NT2/D1 (cell line): Measurements from ENCODE around the gene PDK2.

Experiments
- SUZ12 ChIP-seq: IDR thresholded peaks from 2 replicates; pipeline ENCODE4 v1.6.1; 2011; ENCODE audit not compliant: insufficient read length, insufficient read depth; ENCODE audit errors: extremely low read depth
- YY1 ChIP-seq: IDR thresholded peaks from 2 replicates; pipeline ENCODE4 v1.6.1; 2011; ENCODE audit not compliant: insufficient read length, insufficient read depth
- ZNF274 ChIP-seq: IDR thresholded peaks from 2 replicates; pipeline ENCODE4 v1.6.1; 2011; ENCODE audit warnings: mild to moderate bottlenecking, low read depth, low read length

GRCh38 chr17:50108556-50108955 is 13.4 kb downstream of the PDK2 start:
- no peak for TF ChIP-seq SUZ12
- no peak for TF ChIP-seq YY1
- no peak for TF ChIP-seq ZNF274
